H1 (cell line): Measurements from ENCODE around the gene ATP11C. TPM values are rescaled to one million over a fixed set of nuclear protein-coding genes. Genes with fewer than 3 reads are reported as not detected.

ENCODE experiments used
- CTCF ChIA-PET: fragments of 300-600 bp; sonication (Branson Sonifier 250); formaldehyde crosslinking; loops from one replicate; lab custom pipeline; 2021; ENCODE audit not compliant: partially characterized antibody; lab: Charles Lee
- POLR2A ChIA-PET: fragments of 300-600 bp; sonication (Branson Sonifier 250); formaldehyde crosslinking; loops from one replicate; lab custom pipeline; 2021; ENCODE audit warnings: inconsistent platforms; ENCODE audit not compliant: partially characterized antibody; lab: Charles Lee
- DNase-seq, 2 experiments: peaks; one replicate each; pipeline versions ENCODE4 v3.0.0 to v3.0.0-alpha.2; 2010 to 2022; ENCODE audit warnings: low spot score in 2 of 2, low read depth in 1 of 2, mixed read lengths in 1 of 2
- FAIRE-seq: peaks from 2 replicates; lab custom pipeline; 2011; peaks lifted over from hg19 to GRCh38; lab: Jason Lieb, UNC
- H2AFZ ChIP-seq: 2 replicates; pipeline ENCODE4 v1.8.1; 2012; ENCODE audit warnings: low read length, inconsistent platforms
- H2AK5ac ChIP-seq: 2 replicates; pipeline ENCODE4 v1.6.1; 2013; ENCODE audit warnings: low read depth, low read length
- H2BK120ac ChIP-seq: replicated peaks from 2 replicates; pipeline ENCODE3; 2013; ENCODE audit warnings: low read depth, low read length, inconsistent platforms
- H2BK12ac ChIP-seq: 2 replicates; pipeline ENCODE4 v1.6.1; 2013; ENCODE audit warnings: low read depth, low read length
- H2BK15ac ChIP-seq: 2 replicates; pipeline ENCODE4 v1.6.1; 2013; ENCODE audit warnings: low read length
- H2BK20ac ChIP-seq: 2 replicates; pipeline ENCODE4 v1.6.1; 2013; ENCODE audit warnings: low read length
- H2BK5ac ChIP-seq: 2 replicates; pipeline ENCODE4 v1.6.1; 2013; ENCODE audit warnings: low read depth, low read length
- H3K14ac ChIP-seq: 2 replicates; pipeline ENCODE4 v1.6.1; 2013; ENCODE audit warnings: inconsistent platforms; ENCODE audit not compliant: insufficient read length
- H3K18ac ChIP-seq: 2 replicates; pipeline ENCODE4 v1.6.1; 2013; ENCODE audit warnings: low read length; ENCODE audit errors: extremely low read depth
- H3K23ac ChIP-seq: 2 replicates; pipeline ENCODE4 v1.6.1; 2013; ENCODE audit warnings: inconsistent platforms; ENCODE audit not compliant: insufficient read length
- H3K23me2 ChIP-seq: 2 replicates; pipeline ENCODE4 v1.6.1; 2013; ENCODE audit warnings: low read depth, low read length
- H3K27ac ChIP-seq: 2 replicates; pipeline ENCODE4 v1.6.1; 2011; ENCODE audit warnings: low read depth, low read length, inconsistent platforms
- H3K27me3 ChIP-seq, 4 experiments: replicated peaks in 1 of 4; 1 replicate in 1 of 4; 2 replicates in 3 of 4; pipeline versions ENCODE4 v1.6.1 to v1.8.1; 2011 to 2013; ENCODE audit warnings: low read length in 3 of 4, mild to moderate bottlenecking in 3 of 4, inconsistent platforms in 2 of 4, mixed read lengths in 2 of 4, moderate library complexity in 1 of 4; ENCODE audit not compliant: control insufficient read depth in 3 of 4, insufficient read depth in 3 of 4; ENCODE audit errors: extremely low read depth in 1 of 4
- H3K36me3 ChIP-seq, 4 experiments: 2 replicates each; pipeline versions ENCODE4 v1.6.1 to v1.8.1; 2011 to 2013; ENCODE audit warnings: mild to moderate bottlenecking in 4 of 4, low read length in 3 of 4, moderate library complexity in 2 of 4, control low read depth in 1 of 4, inconsistent platforms in 1 of 4; ENCODE audit not compliant: insufficient read depth in 4 of 4, control insufficient read depth in 2 of 4
- H3K4ac ChIP-seq: replicated peaks from 2 replicates; pipeline ENCODE3; 2013; ENCODE audit warnings: low read length, low read depth, mixed read lengths, inconsistent platforms; ENCODE audit not compliant: insufficient read length
- H3K4me1 ChIP-seq, 4 experiments: replicated peaks in 1 of 4; 1 replicate in 1 of 4; 2 replicates in 3 of 4; pipeline versions ENCODE4 v1.6.1 to v1.8.1; 2011 to 2013; ENCODE audit warnings: low read length in 3 of 4, inconsistent platforms in 2 of 4, mixed read lengths in 1 of 4; ENCODE audit not compliant: insufficient read depth in 4 of 4, control insufficient read depth in 3 of 4
- H3K4me2 ChIP-seq, 2 experiments: 2 replicates each; pipeline versions ENCODE4 v1.6.1 to v1.8.1; 2011 to 2013; ENCODE audit warnings: low read depth in 2 of 2, low read length in 2 of 2, control low read depth in 1 of 2, inconsistent platforms in 1 of 2, mild to moderate bottlenecking in 1 of 2; ENCODE audit not compliant: insufficient read depth in 1 of 2
- H3K4me3 ChIP-seq, 4 experiments: fragments of 200-600, 300-600 bp in 1 of 4; sonication (generic), shearing (Covaris generic), sonication (Bioruptor Twin) in 1 of 4; 2 replicates each; pipeline versions ENCODE4 v1.5.1 to v1.8.1; 2011 to 2016; ENCODE audit warnings: low read length in 4 of 4, low read depth in 3 of 4, control low read depth in 2 of 4, inconsistent platforms in 2 of 4, mild to moderate bottlenecking in 2 of 4, mixed read lengths in 1 of 4, moderate library complexity in 1 of 4; ENCODE audit not compliant: insufficient read depth in 2 of 4; ENCODE audit errors: extremely low read depth in 1 of 4
- H3K56ac ChIP-seq: replicated peaks from 2 replicates; pipeline ENCODE3; 2013; ENCODE audit warnings: low read depth, mild to moderate bottlenecking, mixed read lengths, low read length, inconsistent platforms; ENCODE audit not compliant: insufficient read length
- H3K79me1 ChIP-seq: 2 replicates; pipeline ENCODE4 v1.6.1; 2013; ENCODE audit warnings: low read depth, low read length, control low read depth
- H3K79me2 ChIP-seq, 2 experiments: 2 replicates each; pipeline versions ENCODE4 v1.6.1 to v1.8.1; 2012 to 2013; ENCODE audit warnings: low read length in 2 of 2, mild to moderate bottlenecking in 2 of 2, inconsistent platforms in 1 of 2; ENCODE audit not compliant: insufficient read depth in 2 of 2, control insufficient read depth in 1 of 2
- H3K9ac ChIP-seq, 4 experiments: replicated peaks in 1 of 4; 1 replicate in 1 of 4; 2 replicates in 3 of 4; pipeline versions ENCODE4 v1.6.1 to v1.8.1; 2011 to 2013; ENCODE audit warnings: low read depth in 3 of 4, low read length in 3 of 4, control low read depth in 2 of 4, mild to moderate bottlenecking in 2 of 4, moderate library complexity in 2 of 4, inconsistent platforms in 1 of 4; ENCODE audit errors: extremely low read depth in 1 of 4
- H3K9me3 ChIP-seq, 2 experiments: 2 replicates each; pipeline versions ENCODE4 v1.6.1 to v1.8.1; 2012 to 2013; ENCODE audit warnings: mild to moderate bottlenecking in 2 of 2, moderate library complexity in 2 of 2, control low read depth in 1 of 2, inconsistent platforms in 1 of 2, low read depth in 1 of 2, low read length in 1 of 2, mixed read lengths in 1 of 2; ENCODE audit not compliant: insufficient read depth in 2 of 2
- H4K20me1 ChIP-seq, 2 experiments: replicated peaks in 1 of 2; 2 replicates each; pipeline versions ENCODE3 to v1.8.1; 2011 to 2013; ENCODE audit warnings: inconsistent platforms in 2 of 2, low read length in 2 of 2, mild to moderate bottlenecking in 1 of 2; ENCODE audit not compliant: insufficient read depth in 2 of 2, control insufficient read depth in 1 of 2
- H4K5ac ChIP-seq: 2 replicates; pipeline ENCODE4 v1.6.1; 2013; ENCODE audit warnings: low read length, low read depth, mixed read lengths, inconsistent platforms; ENCODE audit not compliant: insufficient read length
- H4K8ac ChIP-seq: 2 replicates; pipeline ENCODE4 v1.8.0; 2013; ENCODE audit warnings: mild to moderate bottlenecking, moderate library complexity, low read length, inconsistent platforms; ENCODE audit not compliant: insufficient read depth; ENCODE audit errors: extremely low read depth
- H4K91ac ChIP-seq: replicated peaks from 2 replicates; pipeline ENCODE3; 2013; ENCODE audit warnings: low read length, mixed read lengths, inconsistent platforms; ENCODE audit not compliant: insufficient read length
- ASH2L ChIP-seq: fragments of 200-600, 300-600 bp; sonication (generic); IDR thresholded peaks from one replicate; pipeline ENCODE4 v1.7.1; 2017; ENCODE audit warnings: low read length
- JUND ChIP-seq: IDR thresholded peaks from 2 replicates; pipeline ENCODE4 v1.6.1; 2011; ENCODE audit warnings: mild to moderate bottlenecking, improper control_type of control experiment, low read length
- NANOG ChIP-seq: IDR thresholded peaks from 2 replicates; pipeline ENCODE4 v1.6.1; 2011; ENCODE audit warnings: low read length, low read depth, mild to moderate bottlenecking, inconsistent platforms; ENCODE audit not compliant: insufficient read depth, poor library complexity, severe bottlenecking
- NRF1 ChIP-seq: IDR thresholded peaks from 2 replicates; pipeline ENCODE4 v1.6.1; 2011; ENCODE audit warnings: mild to moderate bottlenecking, low read depth, low read length, improper control_type of control experiment
- POLR2AphosphoS5 ChIP-seq: IDR thresholded peaks from 2 replicates; pipeline ENCODE4 v1.6.1; 2011; ENCODE audit warnings: low read depth, low read length
- SIRT6 ChIP-seq: IDR thresholded peaks from one replicate; pipeline ENCODE4 v1.7.1; 2012; ENCODE audit warnings: low read length, inconsistent platforms
- SUZ12 ChIP-seq: fragments of 200-600 bp; sonication (generic); IDR thresholded peaks from 2 replicates; pipeline ENCODE4 v1.6.1; 2012; ENCODE audit warnings: mild to moderate bottlenecking, inconsistent platforms, low read length, moderate library complexity, mixed read lengths
- TAF7 ChIP-seq: optimal IDR thresholded peaks from 2 replicates; pipeline ENCODE3; 2011; ENCODE audit warnings: low read depth, mild to moderate bottlenecking, inconsistent platforms, low read length, moderate library complexity, borderline replicate concordance
- USF2 ChIP-seq: IDR thresholded peaks from 2 replicates; pipeline ENCODE4 v1.6.1; 2011; ENCODE audit warnings: low read length, improper control_type of control experiment
- ZNF274 ChIP-seq: IDR thresholded peaks from 2 replicates; pipeline ENCODE4 v1.7.0; 2012; ENCODE audit warnings: low read length, borderline replicate concordance; ENCODE audit errors: extremely low read depth
- WGBS, 2 experiments: shearing (Covaris generic) in 1 of 2; methylation state at CpG; one replicate each; pipeline versions ENCODE4 v1.1.6 to v1.1.7; 2013 to 2015; ENCODE audit warnings: low lambda C conversion rate in 2 of 2, mixed read lengths in 2 of 2, inconsistent platforms in 1 of 2, low coverage in 1 of 2, missing lambda C conversion rate in 1 of 2; ENCODE audit not compliant: insufficient replicate concordance in 2 of 2, insufficient coverage in 1 of 2, insufficient read length in 1 of 2; ENCODE audit errors: extremely low coverage in 1 of 2, missing lambda C conversion rate in 1 of 2; 5-methylcytosine and 5-hydroxymethylcytosine counted together
- polyA plus RNA-seq, 7 experiments: library from polyadenylated mRNA; depleted of rRNA in 3 of 7; stranded (reverse) in 5 of 7; unstranded in 2 of 7; fragments of >200 nt in 5 of 7; fragments of 200-250 nt in 2 of 7; gene quantifications; 1 replicate in 5 of 7; 2 replicates in 1 of 7; 4 replicates in 1 of 7; pipeline versions ENCODE4 v1.2.1 to v1.2.3, GENCODE V29; 2011 to 2013; ENCODE audit warnings: missing spikeins in 2 of 7, mixed read lengths in 2 of 7
- total RNA-seq: library from RNA; stranded (reverse); fragmentation: NEBNext Ultra II Directional; extraction: Animal tissue kit (Norgen Biotek cat#: 25700); gene quantifications from 2 replicates; pipeline ENCODE4 v1.2.1, GENCODE V29; 2021

The ATP11C gene
- total and polyA plus RNA-seq, 2 of the 8 experiments (the other 6 are each of a cell fraction or from before 2014, with no cell fraction given): 14.7 to 52.1 TPM

- no peaks in the 10 kb centered on the region for H3K36me3 ChIP-seq
- H4K5ac ChIP-seq: no peak overlapping the region
- no peak overlapping the region for H2BK20ac ChIP-seq
- H2BK15ac ChIP-seq: no peak overlapping the region
- H3K27me3 ChIP-seq: peaks cover 0 to 25% (median 21%) of the 10 kb centered on the region in 4 experiments; a peak in 6 of 7 replicates
- H3K23ac ChIP-seq: no peak overlapping the region
- no peak overlapping the region for H2BK120ac ChIP-seq
- H3K4me2 ChIP-seq: peak overlapping the region; percentile 84 to 85
- H2AK5ac ChIP-seq: no peak overlapping the region
- H3K79me2 ChIP-seq: no peaks in the 10 kb centered on the region
- H3K27ac ChIP-seq: no peak overlapping the region
- peak overlapping the region; percentile 81; the same call in 1 of the 2 replicates for H2AFZ ChIP-seq
- peak overlapping the region; percentile 34 to 62 (median 41) for H3K4me3 ChIP-seq
- H4K8ac ChIP-seq: peak overlapping the region; percentile 51; the same call in 1 of the 2 replicates
- H3K9ac ChIP-seq: peak overlapping the region in 1 of 4 experiments; percentile 24; a peak in 1 of 7 replicates
- no peak overlapping the region for H3K56ac ChIP-seq
- peaks cover 0 to 6% (median 3%) of the 10 kb centered on the region in 4 experiments; a peak in 4 of 7 replicates for H3K4me1 ChIP-seq
- H3K79me1 ChIP-seq: no peaks in the 10 kb centered on the region
- DNase-seq (peak in 1 of 2 experiments; percentile 51), FAIRE-seq (no peak)
- peaks cover 2% of the 10 kb centered on the region; the same call in 1 of the 2 replicates for H3K23me2 ChIP-seq
- no peaks in the 10 kb centered on the region for H3K9me3 ChIP-seq
- WGBS, 2 experiments: no CpG with 5 or more reads among the region's 52 CpGs
- POLR2A ChIA-PET: interaction anchor here (1.4 kb wide), 1 partner anchor 31 kb away, joined by 3 read pairs; no protein-coding TSS in a partner anchor
- no peak overlapping the region; the same call in 1 of the 2 replicates for H3K18ac ChIP-seq
- H4K20me1 ChIP-seq: no peaks in the 10 kb centered on the region
- H2BK5ac ChIP-seq: no peak overlapping the region
- no peak overlapping the region for H4K91ac ChIP-seq
- CTCF ChIA-PET: interaction anchor here (0.8 to 1.2 kb wide), 2 partner anchors 12 to 19 kb away, joined by 3 to 5 read pairs; no protein-coding TSS in a partner anchor
- no peak overlapping the region for H3K14ac ChIP-seq
- H2BK12ac ChIP-seq: peak overlapping the region; percentile 17; the same call in 1 of the 2 replicates
- H3K4ac ChIP-seq: no peak overlapping the region
- TF ChIP-seq NRF1 (no peak), ZNF274 (no peak), TAF7 (no peak), USF2 (no peak), JUND (no peak), NANOG (no peak), ASH2L (no peak), SIRT6 (no peak), POLR2AphosphoS5 (no peak), SUZ12 (peak; percentile 54; the same call in 1 of the 2 replicates)
Observed at GRCh38 chrX:139691843-139692505, 240.9 kb downstream of the ATP11C start.
